C4-2B (cell line): Measurements from ENCODE around the gene CCNG2.
"Not testable (repeated sequence)": the region's sequence is repeated elsewhere in the genome, so short reads cannot be mapped to it uniquely, and the experiment has no call there.

Experiments used
- H3K27ac ChIP-seq: fragments of 450-650 bp; 2 replicates; pipeline ENCODE4 v1.5.1; 2017
- CTCF ChIP-seq: fragments of 450-650 bp; conservative IDR thresholded peaks from 2 replicates; pipeline ENCODE4 v1.5.1; 2017; ENCODE audit warnings: mild to moderate bottlenecking
- ZFX ChIP-seq: fragments of 450-650 bp; IDR thresholded peaks from 2 replicates; pipeline ENCODE4 v1.6.1; 2017

Gene CCNG2

GRCh38 chr4:77132652-77133312 is 24.2 kb upstream of the CCNG2 start:
- no peak overlapping the region for H3K27ac ChIP-seq
- no peak for TF ChIP-seq CTCF
- no peak for TF ChIP-seq ZFX

- H3K27ac ChIP-seq = not testable (repeated sequence)
Measured at GRCh38 chr4:77137448-77137847, 19.6 kb upstream of the CCNG2 start.

GRCh38 chr4:77141964-77142645 is 14.9 kb upstream of the CCNG2 start:
- no peak for TF ChIP-seq CTCF
- no peak for TF ChIP-seq ZFX
- H3K27ac ChIP-seq = peak overlapping the region; percentile 76

- H3K27ac ChIP-seq = peak overlapping the region; percentile 76
- TF ChIP-seq ZFX (no peak), CTCF (no peak)
Measured at GRCh38 chr4:77142646-77143028, 14.4 kb upstream of the CCNG2 start.

GRCh38 chr4:77143091-77143490 is 13.9 kb upstream of the CCNG2 start:
- H3K27ac ChIP-seq = no peak overlapping the region
- TF ChIP-seq CTCF (no peak), ZFX (no peak)

- H3K27ac ChIP-seq = peak overlapping the region; percentile 100
- TF ChIP-seq ZFX (no peak), CTCF (no peak)
Measured at GRCh38 chr4:77145842-77146185, 11.2 kb upstream of the CCNG2 start.

GRCh38 chr4:77146186-77147078 is 10.6 kb upstream of the CCNG2 start:
- H3K27ac ChIP-seq = peak overlapping the region; percentile 100; the same call in 1 of the 2 replicates

More at GRCh38 chr4:77146186-77147078, 10.6 kb upstream of the CCNG2 start:
- TF ChIP-seq ZFX (no peak), CTCF (no peak)
